ENCODE results near the gene ZNF335. TPM values are rescaled to one million over a fixed set of nuclear protein-coding genes. Genes with fewer than 3 reads are reported as not detected.

The ZNF335 gene
- polyA plus RNA-seq, 1 experiment, result 9.9 TPM

- no peaks in the 10 kb centered on the region for H3K27me3 ChIP-seq (ENCODE audit: control insufficient read depth, insufficient read depth, low read length)
- peaks cover 56% of the 10 kb centered on the region for H3K36me3 ChIP-seq (ENCODE audit: control insufficient read depth, insufficient read depth, low read length)
- ChIA-PET CTCF (interaction anchor here (0.9 to 1.9 kb wide), 6 partner anchors 10 to 138 kb away, joined by 3 to 8 read pairs (median 4); partner anchors contain the start of gene TNNC2), POLR2A (no interaction called here)
- no peak overlapping the region for H3K4me3 ChIP-seq (ENCODE audit: low read depth, low read length)
- TF ChIP-seq, protein P1, sequence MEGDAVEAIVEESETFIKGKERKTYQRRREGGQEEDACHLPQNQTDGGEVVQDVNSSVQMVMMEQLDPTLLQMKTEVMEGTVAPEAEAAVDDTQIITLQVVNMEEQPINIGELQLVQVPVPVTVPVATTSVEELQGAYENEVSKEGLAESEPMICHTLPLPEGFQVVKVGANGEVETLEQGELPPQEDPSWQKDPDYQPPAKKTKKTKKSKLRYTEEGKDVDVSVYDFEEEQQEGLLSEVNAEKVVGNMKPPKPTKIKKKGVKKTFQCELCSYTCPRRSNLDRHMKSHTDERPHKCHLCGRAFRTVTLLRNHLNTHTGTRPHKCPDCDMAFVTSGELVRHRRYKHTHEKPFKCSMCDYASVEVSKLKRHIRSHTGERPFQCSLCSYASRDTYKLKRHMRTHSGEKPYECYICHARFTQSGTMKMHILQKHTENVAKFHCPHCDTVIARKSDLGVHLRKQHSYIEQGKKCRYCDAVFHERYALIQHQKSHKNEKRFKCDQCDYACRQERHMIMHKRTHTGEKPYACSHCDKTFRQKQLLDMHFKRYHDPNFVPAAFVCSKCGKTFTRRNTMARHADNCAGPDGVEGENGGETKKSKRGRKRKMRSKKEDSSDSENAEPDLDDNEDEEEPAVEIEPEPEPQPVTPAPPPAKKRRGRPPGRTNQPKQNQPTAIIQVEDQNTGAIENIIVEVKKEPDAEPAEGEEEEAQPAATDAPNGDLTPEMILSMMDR (IDR thresholded peaks at IDR 0.05; ENCODE audit: insufficient read depth, low read depth, low read length), result no peak
- no peak for DNase-seq (ENCODE audit: low read depth)
These were observed 25.6 kb downstream of the ZNF335 start for GRCh38 chr20:45946149-45946970.

- ChIA-PET CTCF (interaction anchor here (0.9 to 1.9 kb wide), 4 partner anchors 9 to 137 kb away, joined by 3 to 8 read pairs (median 4); no protein-coding TSS in a partner anchor), POLR2A (no interaction called here)
- DNase-seq (ENCODE audit: low read depth), result no peak
- Histone ChIP-seq H3K4me3 (ENCODE audit: low read depth, low read length) (no peak overlapping the region), H3K36me3 (ENCODE audit: control insufficient read depth, insufficient read depth, low read length) (peaks cover 56% of the 10 kb centered on the region), H3K27me3 (ENCODE audit: control insufficient read depth, insufficient read depth, low read length) (no peaks in the 10 kb centered on the region)
- TF ChIP-seq, protein P1 (IDR thresholded peaks at IDR 0.05; ENCODE audit: insufficient read depth, low read depth, low read length), result no peak
These were observed 26.3 kb downstream of the ZNF335 start for GRCh38 chr20:45945678-45946148.

GRCh38 chr20:45944965-45945677, 26.9 kb downstream of the ZNF335 start:
- peaks cover 58% of the 10 kb centered on the region for H3K36me3 ChIP-seq (ENCODE audit: control insufficient read depth, insufficient read depth, low read length)
- POLR2A ChIA-PET, result no interaction called here
- H3K27me3 ChIP-seq (ENCODE audit: control insufficient read depth, insufficient read depth, low read length), result no peaks in the 10 kb centered on the region
- no peak for DNase-seq (ENCODE audit: low read depth)
- no peak overlapping the region for H3K4me3 ChIP-seq (ENCODE audit: low read depth, low read length)
- TF ChIP-seq, protein P1 (IDR thresholded peaks at IDR 0.05; ENCODE audit: insufficient read depth, low read depth, low read length), result peak; percentile 12; the same call in 1 of the 2 replicates
- CTCF ChIA-PET, result interaction anchor here (1.7 kb wide), 1 partner anchor 14 kb away, joined by 5 read pairs; no protein-coding TSS in a partner anchor

DNA sequence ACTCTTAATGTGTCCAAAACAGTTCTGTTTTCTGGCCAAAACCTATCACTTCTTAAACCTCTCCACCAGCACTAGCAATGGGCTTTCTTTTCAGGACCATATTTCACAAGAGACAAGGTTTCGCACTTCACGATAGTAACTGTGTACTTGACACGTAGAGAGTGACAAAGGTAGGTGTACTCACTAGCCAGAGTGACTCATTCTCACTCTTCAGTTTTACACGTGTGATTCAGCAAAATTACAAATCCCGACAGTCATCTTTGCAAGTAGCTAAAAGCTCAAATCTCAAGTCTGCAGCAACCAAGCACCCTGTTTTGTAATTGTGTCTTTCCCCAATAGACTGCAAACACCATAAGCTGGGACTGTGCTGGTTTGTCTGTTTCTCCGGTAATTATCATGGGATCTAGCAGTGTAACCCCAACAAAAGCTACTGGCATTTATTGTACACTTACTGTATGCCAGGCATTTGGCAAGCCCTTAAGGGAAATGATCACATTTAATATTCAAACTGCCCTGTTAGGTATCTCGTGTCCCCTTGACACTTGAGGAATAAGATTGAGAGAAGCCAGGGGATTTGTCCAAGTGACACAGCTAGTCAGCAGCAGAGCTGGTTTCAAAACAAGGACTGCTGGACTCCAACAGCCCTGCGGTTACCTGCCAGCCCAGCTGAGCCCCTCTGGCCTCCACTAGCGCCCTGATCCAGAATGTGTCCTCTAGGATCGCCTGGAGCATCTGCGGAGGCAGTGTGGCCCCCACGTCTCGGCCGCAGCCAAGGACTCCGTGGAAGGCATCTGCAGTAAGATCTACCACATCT, 27.6 kb downstream of the ZNF335 start:
- DNase-seq (ENCODE audit: low read depth), result no peak
- ChIA-PET CTCF (interaction anchor here (0.7 to 1.8 kb wide), 5 partner anchors 8 to 145 kb away, joined by 3 to 8 read pairs (median 5); no protein-coding TSS in a partner anchor), POLR2A (interaction anchor here (0.6 kb wide), 1 partner anchor 20 kb away, joined by 3 read pairs; no protein-coding TSS in a partner anchor)
- Histone ChIP-seq H3K27me3 (ENCODE audit: control insufficient read depth, insufficient read depth, low read length) (no peaks in the 10 kb centered on the region), H3K4me3 (ENCODE audit: low read depth, low read length) (no peak overlapping the region), H3K36me3 (ENCODE audit: control insufficient read depth, insufficient read depth, low read length) (peaks cover 57% of the 10 kb centered on the region)
- TF ChIP-seq, protein P1 (IDR thresholded peaks at IDR 0.05; ENCODE audit: insufficient read depth, low read depth, low read length), result no peak
